Measurements from ENCODE around the gene CADPS2. TPM values are rescaled to one million over a fixed set of nuclear protein-coding genes. Genes with fewer than 3 reads are reported as not detected.

Gene CADPS2
- total RNA-seq, 1 donor from 2014 or later = 19.1 TPM

- Histone ChIP-seq H3K4me2 (no peak overlapping the region), H3K27me3 (no peaks in the 10 kb centered on the region), H3K36me3 (no peaks in the 10 kb centered on the region), H3F3A (ENCODE audit: low read depth) (peaks cover 66% of the 10 kb centered on the region), H3K79me2 (ENCODE audit: low read depth) (no peaks in the 10 kb centered on the region), H3K27ac (peak overlapping the region; percentile 68), H3K9ac (no peak overlapping the region), H3K4me1 (peaks cover 81% of the 10 kb centered on the region), H4K20me1 (ENCODE audit: low read depth) (no peaks in the 10 kb centered on the region), H3K4me3 (no peak overlapping the region), H2AFZ (replicated peaks) (no peak overlapping the region), H3K9me3 (ENCODE audit: low read depth) (no peaks in the 10 kb centered on the region)
- Mint-ChIP-seq H3K27ac (peak overlapping the region; percentile 29), H3K27me3 (ENCODE audit: insufficient read depth, low read depth) (no peaks in the 10 kb centered on the region), H3K9me3 (no peaks in the 10 kb centered on the region), H3K4me1 (peaks cover 51% of the 10 kb centered on the region), H3K4me3 (no peak overlapping the region), H3K36me3 (no peaks in the 10 kb centered on the region)
- no peak for TF ChIP-seq EZH2 (IDR thresholded peaks at IDR 0.05)
- no peak for TF ChIP-seq CTCF (IDR thresholded peaks at IDR 0.05)
- no peak for TF ChIP-seq EZH2phosphoT487 (IDR thresholded peaks at IDR 0.05)
- no peak for DNase-seq (ENCODE audit: low spot score)
Measured at GRCh38 chr7:122433765-122434164, 452.5 kb downstream of the CADPS2 start.

GRCh38 chr7:122430710-122431109, 455.6 kb downstream of the CADPS2 start:
- Histone ChIP-seq H3K27me3 (no peaks in the 10 kb centered on the region), H3K4me2 (peak overlapping the region; percentile 27), H3K4me1 (peaks cover 54% of the 10 kb centered on the region), H3K79me2 (ENCODE audit: low read depth) (no peaks in the 10 kb centered on the region), H3K36me3 (no peaks in the 10 kb centered on the region), H2AFZ (replicated peaks) (no peak overlapping the region), H3F3A (ENCODE audit: low read depth) (peaks cover 47% of the 10 kb centered on the region), H4K20me1 (ENCODE audit: low read depth) (no peaks in the 10 kb centered on the region), H3K9ac (no peak overlapping the region), H3K9me3 (ENCODE audit: low read depth) (no peaks in the 10 kb centered on the region), H3K27ac (peak overlapping the region; percentile 80), H3K4me3 (no peak overlapping the region)
- Mint-ChIP-seq H3K27ac (no peak overlapping the region), H3K27me3 (ENCODE audit: insufficient read depth, low read depth) (no peaks in the 10 kb centered on the region), H3K36me3 (no peaks in the 10 kb centered on the region), H3K9me3 (no peaks in the 10 kb centered on the region), H3K4me3 (no peak overlapping the region), H3K4me1 (peaks cover 26% of the 10 kb centered on the region)
- no peak for TF ChIP-seq CTCF (IDR thresholded peaks at IDR 0.05)
- TF ChIP-seq EZH2 (IDR thresholded peaks at IDR 0.05) = no peak
- no peak for TF ChIP-seq EZH2phosphoT487 (IDR thresholded peaks at IDR 0.05)
- DNase-seq (ENCODE audit: low spot score) = no peak

GRCh38 chr7:122429926-122430325, 456.3 kb downstream of the CADPS2 start:
- no peak for TF ChIP-seq EZH2 (IDR thresholded peaks at IDR 0.05)
- TF ChIP-seq CTCF (IDR thresholded peaks at IDR 0.05) = no peak
- no peak for TF ChIP-seq EZH2phosphoT487 (IDR thresholded peaks at IDR 0.05)
- H3K27ac ChIP-seq = peak overlapping the region; percentile 80
- H4K20me1 ChIP-seq (ENCODE audit: low read depth) = no peaks in the 10 kb centered on the region
- no peak for DNase-seq (ENCODE audit: low spot score)
- Mint-ChIP-seq H3K4me1 (peaks cover 26% of the 10 kb centered on the region), H3K27ac (peak overlapping the region; percentile 27), H3K36me3 (no peaks in the 10 kb centered on the region), H3K9me3 (no peaks in the 10 kb centered on the region), H3K4me3 (no peak overlapping the region), H3K27me3 (ENCODE audit: insufficient read depth, low read depth) (no peaks in the 10 kb centered on the region)
- no peaks in the 10 kb centered on the region for H3K36me3 ChIP-seq
- H3F3A ChIP-seq (ENCODE audit: low read depth) = peaks cover 47% of the 10 kb centered on the region
- H2AFZ ChIP-seq (replicated peaks) = peak overlapping the region; percentile 23
- no peak overlapping the region for H3K4me3 ChIP-seq
- no peaks in the 10 kb centered on the region for H3K9me3 ChIP-seq (ENCODE audit: low read depth)
- H3K4me1 ChIP-seq = peaks cover 47% of the 10 kb centered on the region
- no peaks in the 10 kb centered on the region for H3K79me2 ChIP-seq (ENCODE audit: low read depth)
- H3K27me3 ChIP-seq = no peaks in the 10 kb centered on the region
- H3K4me2 ChIP-seq = peak overlapping the region; percentile 27
- no peak overlapping the region for H3K9ac ChIP-seq

All from neural progenitor cell (in vitro differentiated cells).